Hematopoietic multipotent progenitor cell treated with erythropoietin and hydrocortisone succinate and interleukin-3 and kit ligand, for 15 days (in vitro differentiated cells): Measurements from ENCODE around the gene EXOC3.

ENCODE experiments used
- DNase-seq: peaks from one replicate; pipeline ENCODE4 v3.0.0-alpha.2; 2015; ENCODE audit warnings: low spot score

Gene EXOC3

DNA sequence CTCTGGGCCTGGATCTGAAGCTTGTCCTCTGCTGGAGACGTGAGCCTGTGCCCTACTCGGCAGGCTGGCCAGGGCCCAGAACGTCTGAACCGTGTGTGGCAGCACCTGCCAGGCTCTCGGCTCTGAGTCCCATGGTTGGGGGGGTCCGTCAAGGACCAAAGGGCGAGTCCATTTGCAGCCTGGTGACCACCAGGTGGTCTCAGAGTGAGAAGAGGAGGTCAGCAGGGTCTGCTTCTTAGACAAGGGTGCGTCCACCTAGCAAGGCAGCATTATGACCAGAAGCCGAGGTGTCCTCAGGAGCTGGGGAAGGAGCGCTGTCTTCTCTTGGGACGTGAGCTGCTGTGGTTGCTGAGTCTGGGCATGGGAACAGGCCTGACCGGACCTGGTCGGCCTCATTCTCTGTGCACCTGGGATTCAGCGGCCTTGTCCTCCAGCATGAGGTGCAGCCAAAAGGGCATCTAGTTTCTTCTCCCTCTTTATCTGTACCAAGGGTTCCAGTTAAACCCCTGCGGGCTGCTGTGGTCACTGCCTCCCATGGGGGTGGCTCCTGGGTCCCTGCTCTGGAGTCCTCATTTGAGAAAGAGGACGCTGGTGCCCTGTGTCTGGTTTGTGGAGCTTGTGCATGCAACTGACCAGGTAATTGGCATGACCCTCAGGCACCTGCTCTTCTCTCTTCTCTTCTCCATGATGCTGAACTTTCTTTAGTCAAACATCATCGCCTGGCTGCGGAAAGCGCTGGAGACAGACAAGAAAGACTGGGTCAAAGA is 14.4 kb downstream of the EXOC3 start:
- no peak for DNase-seq

- no peak for DNase-seq
These were observed 15.8 kb downstream of the EXOC3 start for GRCh38 chr5:458547-459353.

- DNase-seq, result no peak
These were observed 16.7 kb downstream of the EXOC3 start for GRCh38 chr5:459562-460272.

- no peak for DNase-seq
These were observed 17.3 kb downstream of the EXOC3 start for GRCh38 chr5:460273-460625.

DNA sequence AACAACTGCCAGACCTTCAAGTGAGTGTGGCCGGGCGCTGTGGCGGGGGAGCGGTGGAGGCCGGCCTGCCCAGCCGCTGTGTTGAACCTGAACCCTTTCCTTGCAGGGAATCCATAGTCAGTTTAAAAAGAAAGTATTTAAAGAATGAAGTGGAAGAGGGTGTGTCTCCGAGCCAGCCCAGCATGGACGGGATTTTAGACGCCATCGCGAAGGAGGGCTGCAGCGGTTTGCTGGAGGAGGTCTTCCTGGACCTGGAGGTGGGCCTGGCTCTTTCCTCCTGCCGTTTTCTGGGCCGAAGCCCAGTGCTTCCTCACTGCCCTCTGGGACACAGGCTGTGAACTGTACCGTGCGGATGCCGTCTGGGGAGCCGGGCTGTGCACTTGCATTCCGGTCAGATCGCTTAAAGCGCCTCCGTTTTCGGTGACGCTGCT is 19.1 kb downstream of the EXOC3 start:
- DNase-seq, result no peak

DNA sequence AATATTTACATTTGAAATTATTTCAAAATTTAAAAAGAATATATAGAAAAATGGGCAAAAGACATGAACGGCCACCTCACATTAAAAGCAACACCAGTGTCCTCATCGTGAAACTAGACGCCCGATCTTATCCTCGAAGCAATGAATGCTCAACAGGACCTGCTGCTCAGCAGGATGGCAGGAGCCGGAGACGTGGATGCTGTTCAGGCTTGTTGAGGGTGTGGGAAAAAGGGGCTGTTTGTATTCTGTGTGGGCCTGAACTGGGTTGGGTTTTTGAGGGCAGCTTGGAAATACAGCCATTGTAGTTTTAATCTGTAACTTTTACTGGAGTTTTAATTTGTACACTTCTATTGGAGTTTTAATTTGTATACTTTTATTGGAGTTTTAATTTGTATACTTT is 20.3 kb downstream of the EXOC3 start:
- no peak for DNase-seq

GRCh38 chr5:463952-464351 is 21.0 kb downstream of the EXOC3 start:
- no peak for DNase-seq

DNA sequence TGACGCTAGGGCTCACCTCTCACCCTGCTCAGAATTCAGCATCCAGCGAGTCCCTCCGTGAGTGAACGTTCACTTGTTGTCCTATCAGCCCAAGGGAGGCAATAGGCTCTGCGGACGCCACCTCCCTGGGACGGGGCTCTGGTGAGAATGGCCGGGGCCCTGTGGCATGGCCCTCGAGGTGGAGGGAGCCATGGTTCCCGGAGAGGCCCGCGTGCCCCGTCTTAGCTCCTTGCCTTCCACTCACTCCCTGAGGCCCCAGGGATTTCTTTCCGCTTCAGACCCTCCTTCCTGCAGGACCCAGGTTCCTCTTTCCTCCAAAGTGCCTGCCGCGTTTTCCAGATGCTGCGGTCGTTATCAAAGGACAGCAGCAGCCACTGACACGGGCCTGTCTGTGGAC is 21.5 kb downstream of the EXOC3 start:
- no peak for DNase-seq

DNA sequence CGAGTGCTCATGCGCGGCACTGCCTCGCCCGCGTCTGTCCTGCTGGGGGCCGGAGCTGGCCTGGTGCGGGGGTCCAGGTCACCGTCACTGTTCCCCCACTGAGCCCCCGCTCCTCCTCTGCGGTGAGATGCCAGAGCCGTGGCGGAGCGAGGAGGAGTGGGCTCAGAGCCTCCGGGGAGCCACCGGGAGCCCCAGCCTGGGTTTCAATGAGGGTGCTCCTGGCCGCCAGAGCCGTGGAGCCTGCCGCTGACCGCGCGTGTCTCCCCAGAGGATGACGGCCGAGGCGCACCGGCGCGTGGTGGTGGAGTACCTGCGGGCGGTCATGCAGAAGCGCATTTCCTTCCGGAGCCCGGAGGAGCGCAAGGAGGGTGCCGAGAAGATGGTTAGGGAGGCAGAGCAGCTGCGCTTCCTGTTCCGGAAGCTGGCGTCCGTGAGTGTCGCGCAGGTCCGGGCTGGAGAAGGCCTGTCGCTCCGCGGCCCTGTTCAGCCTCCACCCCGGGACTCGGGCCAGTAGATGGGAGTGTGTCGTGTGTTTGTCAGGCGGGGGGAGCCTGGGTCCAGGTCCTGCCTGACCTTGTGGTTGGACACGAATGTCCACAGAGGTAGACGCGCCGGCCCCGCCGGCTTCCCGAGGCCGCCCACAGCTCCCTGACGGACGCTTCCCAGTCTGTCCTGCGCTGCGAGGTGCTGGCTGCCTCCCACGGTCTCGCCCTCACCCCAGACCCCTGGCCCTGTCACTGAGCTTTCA is 22.0 kb downstream of the EXOC3 start:
- no peak for DNase-seq

DNA sequence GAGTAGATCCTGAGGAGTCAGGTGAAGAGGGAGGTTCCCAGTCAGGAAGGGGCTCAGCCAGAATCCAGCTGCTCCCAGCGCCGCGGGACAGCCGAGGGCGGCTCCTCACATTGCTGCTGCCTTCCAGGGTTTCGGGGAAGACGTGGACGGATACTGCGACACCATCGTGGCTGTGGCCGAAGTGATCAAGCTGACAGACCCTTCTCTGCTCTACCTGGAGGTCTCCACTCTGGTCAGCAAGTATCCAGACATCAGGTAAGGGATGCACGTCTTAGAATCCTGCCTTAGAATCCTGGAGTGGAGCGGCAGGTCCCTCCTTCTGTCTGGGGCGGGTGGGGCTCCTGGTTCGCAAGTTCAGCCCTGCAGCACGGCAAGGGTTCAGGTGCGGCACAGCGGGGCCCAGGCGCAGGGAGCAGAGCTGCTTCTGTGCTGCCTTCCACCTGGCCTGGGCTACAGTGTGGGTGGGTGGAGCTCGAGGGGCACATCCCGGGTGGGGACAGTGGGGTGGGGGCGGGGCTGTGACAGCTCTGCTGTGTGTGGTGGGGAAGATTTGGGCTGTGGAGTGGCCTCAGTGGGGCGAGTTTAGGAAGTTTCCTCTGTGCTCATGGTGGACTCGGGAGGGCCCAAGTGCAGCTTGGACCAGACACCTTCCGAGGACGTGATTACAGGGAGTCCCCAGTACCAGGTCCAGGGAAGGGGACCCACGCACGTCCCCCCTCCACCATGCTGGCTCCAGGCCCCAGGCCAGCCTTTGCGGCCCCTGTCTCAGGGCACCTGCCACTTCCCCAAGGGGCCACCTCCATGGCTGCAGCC is 22.8 kb downstream of the EXOC3 start:
- no peak for DNase-seq

GRCh38 chr5:466661-467310 is 23.8 kb downstream of the EXOC3 start:
- no peak for DNase-seq

DNA sequence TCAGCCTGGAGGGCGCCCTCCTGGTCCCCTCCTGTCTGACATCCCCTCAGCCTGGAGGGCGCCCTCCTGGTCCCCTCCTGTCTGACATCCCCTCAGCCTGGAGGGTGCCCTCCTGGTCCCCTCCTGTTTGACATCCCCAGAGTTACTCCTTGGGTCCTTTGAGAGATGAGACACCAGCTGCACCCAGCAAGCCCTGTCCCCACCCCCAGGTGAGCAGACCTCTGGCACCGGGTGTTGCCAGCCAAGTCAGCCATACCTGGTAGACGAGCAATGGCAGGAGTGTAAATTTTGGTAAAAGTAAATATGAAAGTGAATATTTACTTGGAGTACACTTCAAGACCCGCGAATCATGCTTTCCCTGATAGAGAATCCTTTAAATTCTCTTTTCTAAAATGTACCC is 25.4 kb downstream of the EXOC3 start:
- DNase-seq, result no peak

- DNase-seq, result no peak
These were observed 26.9 kb downstream of the EXOC3 start for GRCh38 chr5:469752-470483.

DNA sequence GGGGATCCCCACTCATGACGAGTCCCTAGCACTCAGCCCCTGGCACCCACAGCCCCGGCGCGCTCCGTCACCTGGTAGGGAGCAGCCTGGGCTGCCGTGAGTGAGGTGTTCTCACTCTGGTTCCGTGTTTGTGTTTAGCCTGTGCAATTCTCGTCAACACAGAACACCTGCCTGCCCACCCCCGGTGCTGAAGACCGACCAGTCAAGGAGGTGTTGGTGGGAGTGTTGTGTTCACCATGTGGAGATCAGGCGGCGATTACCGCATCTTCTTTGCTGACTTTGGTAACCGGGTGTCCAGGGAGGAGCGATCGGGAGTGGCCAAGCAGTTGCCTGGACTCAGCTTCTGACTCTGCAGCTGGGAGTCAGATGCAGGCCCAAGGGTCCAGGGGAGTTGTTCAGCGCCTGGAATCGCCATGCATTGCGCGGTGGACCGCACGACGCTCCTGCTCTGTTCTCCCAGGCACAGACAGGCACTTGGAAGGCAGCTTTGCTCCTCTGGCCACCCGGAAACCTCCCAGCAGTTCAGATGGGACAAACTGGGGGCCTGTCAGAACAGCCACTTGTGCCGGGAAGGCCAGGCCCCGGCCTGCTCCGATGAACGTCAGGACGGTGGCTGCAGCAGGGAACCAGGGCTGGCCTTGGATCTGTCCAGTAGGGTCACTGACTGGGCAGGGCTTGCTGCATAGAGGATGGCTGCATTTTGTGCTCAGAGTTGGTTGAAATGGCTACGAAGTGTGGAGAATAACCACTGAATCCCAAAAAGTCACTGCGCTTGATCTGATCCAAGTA is 28.2 kb downstream of the EXOC3 start:
- no peak for DNase-seq

- DNase-seq, result no peak
These were observed 28.7 kb downstream of the EXOC3 start for GRCh38 chr5:471750-472058.

GRCh38 chr5:472076-472655 is 29.2 kb downstream of the EXOC3 start:
- no peak for DNase-seq

- DNase-seq, result peak; percentile 91
These were observed 29.9 kb downstream of the EXOC3 start for GRCh38 chr5:472656-473550.

- no peak for DNase-seq
These were observed 30.7 kb downstream of the EXOC3 start for GRCh38 chr5:473551-474192.
